ENCODE measurements around the gene FRK. TPM values are rescaled to one million over a fixed set of nuclear protein-coding genes. Genes with fewer than 3 reads are reported as not detected.

FRK gene
- polyA plus RNA-seq, 2 of the 4 experiments (the other 2 are of a cell fraction): 2.2 to 8.9 TPM

DNA sequence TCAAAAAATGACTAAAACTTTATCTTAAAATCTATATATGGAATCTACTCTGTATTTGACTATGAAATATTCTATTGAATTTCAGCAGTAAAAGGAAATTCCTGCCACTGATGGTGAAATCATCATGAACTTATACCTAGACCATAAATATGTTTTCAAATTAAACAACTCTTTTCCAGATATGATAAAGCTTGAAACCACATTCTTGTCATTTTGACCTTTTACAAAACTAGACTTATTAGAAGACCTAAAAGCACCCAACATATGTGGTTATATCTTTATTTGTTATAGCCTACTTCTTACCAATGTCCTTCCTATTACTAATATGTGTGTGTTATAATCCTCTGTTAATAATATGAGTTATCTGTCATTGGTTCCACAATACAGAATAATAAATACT, 35.3 kb downstream of the FRK start (continued):
- TF ChIP-seq, protein P1, sequence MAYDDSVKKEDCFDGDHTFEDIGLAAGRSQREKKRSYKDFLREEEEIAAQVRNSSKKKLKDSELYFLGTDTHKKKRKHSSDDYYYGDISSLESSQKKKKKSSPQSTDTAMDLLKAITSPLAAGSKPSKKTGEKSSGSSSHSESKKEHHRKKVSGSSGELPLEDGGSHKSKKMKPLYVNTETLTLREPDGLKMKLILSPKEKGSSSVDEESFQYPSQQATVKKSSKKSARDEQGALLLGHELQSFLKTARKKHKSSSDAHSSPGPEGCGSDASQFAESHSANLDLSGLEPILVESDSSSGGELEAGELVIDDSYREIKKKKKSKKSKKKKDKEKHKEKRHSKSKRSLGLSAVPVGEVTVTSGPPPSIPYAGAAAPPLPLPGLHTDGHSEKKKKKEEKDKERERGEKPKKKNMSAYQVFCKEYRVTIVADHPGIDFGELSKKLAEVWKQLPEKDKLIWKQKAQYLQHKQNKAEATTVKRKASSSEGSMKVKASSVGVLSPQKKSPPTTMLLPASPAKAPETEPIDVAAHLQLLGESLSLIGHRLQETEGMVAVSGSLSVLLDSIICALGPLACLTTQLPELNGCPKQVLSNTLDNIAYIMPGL (CRISPR knock-in tag; IDR thresholded peaks at IDR 0.05; ENCODE audit: borderline replicate concordance): no peak

DNA sequence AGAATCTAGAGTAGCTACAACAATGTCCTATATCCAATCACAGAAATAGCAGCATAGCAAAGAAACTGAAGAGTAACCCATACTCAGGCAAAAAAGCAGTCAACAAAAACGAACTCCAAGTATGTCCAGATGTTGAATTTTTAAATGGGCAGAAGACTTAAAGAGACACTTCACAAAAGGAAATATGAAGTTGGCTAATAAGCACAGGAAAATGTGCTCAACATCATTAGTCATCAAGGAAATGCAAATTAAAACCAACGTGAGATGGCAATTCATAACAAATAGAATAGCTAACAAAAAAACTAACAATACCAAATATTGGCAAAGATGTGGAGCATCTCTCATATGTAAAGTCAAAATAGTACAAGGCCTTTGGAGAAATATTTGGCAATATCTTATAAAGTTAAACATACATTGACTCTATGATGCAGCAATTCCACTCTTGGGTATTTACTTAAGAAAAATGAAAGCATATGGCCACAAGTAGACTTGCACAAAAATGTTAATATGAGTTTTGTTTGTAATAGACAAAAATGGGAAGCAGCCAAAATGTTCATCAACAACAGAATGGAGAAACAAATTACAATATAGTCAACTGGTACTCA, 37.7 kb downstream of the FRK start:
- TF ChIP-seq FOSL2 (IDR thresholded peaks at IDR 0.05) (no peak), FOSL2 (CRISPR knock-in tag; IDR thresholded peaks at IDR 0.05) (peak; percentile 24; the same call in 1 of the 2 replicates), CBX8 (IDR thresholded peaks at IDR 0.05) (no peak), EP300 (IDR thresholded peaks at IDR 0.05) (no peak), FOXS1 (CRISPR knock-in tag; IDR thresholded peaks at IDR 0.05) (no peak)
- TF ChIP-seq, protein P2, sequence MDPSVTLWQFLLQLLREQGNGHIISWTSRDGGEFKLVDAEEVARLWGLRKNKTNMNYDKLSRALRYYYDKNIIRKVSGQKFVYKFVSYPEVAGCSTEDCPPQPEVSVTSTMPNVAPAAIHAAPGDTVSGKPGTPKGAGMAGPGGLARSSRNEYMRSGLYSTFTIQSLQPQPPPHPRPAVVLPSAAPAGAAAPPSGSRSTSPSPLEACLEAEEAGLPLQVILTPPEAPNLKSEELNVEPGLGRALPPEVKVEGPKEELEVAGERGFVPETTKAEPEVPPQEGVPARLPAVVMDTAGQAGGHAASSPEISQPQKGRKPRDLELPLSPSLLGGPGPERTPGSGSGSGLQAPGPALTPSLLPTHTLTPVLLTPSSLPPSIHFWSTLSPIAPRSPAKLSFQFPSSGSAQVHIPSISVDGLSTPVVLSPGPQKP (IDR thresholded peaks at IDR 0.05; ENCODE audit: low read depth, low read length): no peak
- no peak for FAIRE-seq
- CTCF ChIA-PET: no interaction called here

DNA sequence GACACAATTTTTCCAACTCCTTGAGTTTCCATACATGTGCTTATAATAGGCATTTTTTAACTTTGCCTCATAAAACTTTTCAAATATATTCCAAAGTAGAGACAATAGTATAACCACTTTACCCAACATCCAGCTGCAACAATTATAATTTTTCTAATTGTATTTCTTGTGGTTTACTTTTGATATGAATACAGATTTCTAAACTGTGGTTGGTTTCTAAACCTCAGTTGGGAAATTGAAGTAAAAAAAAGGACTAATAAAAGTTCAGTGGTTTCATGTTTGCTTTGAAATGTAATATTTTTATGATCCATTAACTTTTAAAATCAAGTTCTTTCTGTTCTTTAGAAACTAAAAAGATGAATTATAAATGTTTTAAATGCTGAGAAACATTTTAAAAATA, 40.0 kb downstream of the FRK start:
- TF ChIP-seq RCOR1 (IDR thresholded peaks at IDR 0.05; ENCODE audit: low read depth, low read length) (no peak), GATA3 (IDR thresholded peaks at IDR 0.05; ENCODE audit: borderline replicate concordance) (no peak), POLR2A (IDR thresholded peaks at IDR 0.05; ENCODE audit: low read length) (no peak), JUNB (IDR thresholded peaks at IDR 0.05) (no peak), HOXB13 (CRISPR knock-in tag; IDR thresholded peaks at IDR 0.05; ENCODE audit: low read depth) (no peak), FOSB (CRISPR knock-in tag; IDR thresholded peaks at IDR 0.05) (no peak), ZC3H11A (IDR thresholded peaks at IDR 0.05) (no peak), CEBPB (IDR thresholded peaks at IDR 0.05) (no peak), EHF (CRISPR knock-in tag; IDR thresholded peaks at IDR 0.05) (no peak), KDM1A (IDR thresholded peaks at IDR 0.05; ENCODE audit: low read depth) (no peak), RNF2 (IDR thresholded peaks at IDR 0.05; ENCODE audit: borderline replicate concordance, low read depth) (no peak), CHD2 (IDR thresholded peaks at IDR 0.05; ENCODE audit: low read length, partially characterized antibody) (no peak), KDM5A (IDR thresholded peaks at IDR 0.05) (no peak), FOSL2 (IDR thresholded peaks at IDR 0.05) (no peak), FOSL2 (CRISPR knock-in tag; IDR thresholded peaks at IDR 0.05) (no peak)
- TF ChIP-seq, protein P3, sequence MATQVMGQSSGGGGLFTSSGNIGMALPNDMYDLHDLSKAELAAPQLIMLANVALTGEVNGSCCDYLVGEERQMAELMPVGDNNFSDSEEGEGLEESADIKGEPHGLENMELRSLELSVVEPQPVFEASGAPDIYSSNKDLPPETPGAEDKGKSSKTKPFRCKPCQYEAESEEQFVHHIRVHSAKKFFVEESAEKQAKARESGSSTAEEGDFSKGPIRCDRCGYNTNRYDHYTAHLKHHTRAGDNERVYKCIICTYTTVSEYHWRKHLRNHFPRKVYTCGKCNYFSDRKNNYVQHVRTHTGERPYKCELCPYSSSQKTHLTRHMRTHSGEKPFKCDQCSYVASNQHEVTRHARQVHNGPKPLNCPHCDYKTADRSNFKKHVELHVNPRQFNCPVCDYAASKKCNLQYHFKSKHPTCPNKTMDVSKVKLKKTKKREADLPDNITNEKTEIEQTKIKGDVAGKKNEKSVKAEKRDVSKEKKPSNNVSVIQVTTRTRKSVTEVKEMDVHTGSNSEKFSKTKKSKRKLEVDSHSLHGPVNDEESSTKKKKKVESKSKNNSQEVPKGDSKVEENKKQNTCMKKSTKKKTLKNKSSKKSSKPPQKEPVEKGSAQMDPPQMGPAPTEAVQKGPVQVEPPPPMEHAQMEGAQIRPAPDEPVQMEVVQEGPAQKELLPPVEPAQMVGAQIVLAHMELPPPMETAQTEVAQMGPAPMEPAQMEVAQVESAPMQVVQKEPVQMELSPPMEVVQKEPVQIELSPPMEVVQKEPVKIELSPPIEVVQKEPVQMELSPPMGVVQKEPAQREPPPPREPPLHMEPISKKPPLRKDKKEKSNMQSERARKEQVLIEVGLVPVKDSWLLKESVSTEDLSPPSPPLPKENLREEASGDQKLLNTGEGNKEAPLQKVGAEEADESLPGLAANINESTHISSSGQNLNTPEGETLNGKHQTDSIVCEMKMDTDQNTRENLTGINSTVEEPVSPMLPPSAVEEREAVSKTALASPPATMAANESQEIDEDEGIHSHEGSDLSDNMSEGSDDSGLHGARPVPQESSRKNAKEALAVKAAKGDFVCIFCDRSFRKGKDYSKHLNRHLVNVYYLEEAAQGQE (IDR thresholded peaks at IDR 0.05): no peak
- TF ChIP-seq, protein P4, sequence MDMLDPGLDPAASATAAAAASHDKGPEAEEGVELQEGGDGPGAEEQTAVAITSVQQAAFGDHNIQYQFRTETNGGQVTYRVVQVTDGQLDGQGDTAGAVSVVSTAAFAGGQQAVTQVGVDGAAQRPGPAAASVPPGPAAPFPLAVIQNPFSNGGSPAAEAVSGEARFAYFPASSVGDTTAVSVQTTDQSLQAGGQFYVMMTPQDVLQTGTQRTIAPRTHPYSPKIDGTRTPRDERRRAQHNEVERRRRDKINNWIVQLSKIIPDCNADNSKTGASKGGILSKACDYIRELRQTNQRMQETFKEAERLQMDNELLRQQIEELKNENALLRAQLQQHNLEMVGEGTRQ (IDR thresholded peaks at IDR 0.05): no peak
- TF ChIP-seq, protein P5, sequence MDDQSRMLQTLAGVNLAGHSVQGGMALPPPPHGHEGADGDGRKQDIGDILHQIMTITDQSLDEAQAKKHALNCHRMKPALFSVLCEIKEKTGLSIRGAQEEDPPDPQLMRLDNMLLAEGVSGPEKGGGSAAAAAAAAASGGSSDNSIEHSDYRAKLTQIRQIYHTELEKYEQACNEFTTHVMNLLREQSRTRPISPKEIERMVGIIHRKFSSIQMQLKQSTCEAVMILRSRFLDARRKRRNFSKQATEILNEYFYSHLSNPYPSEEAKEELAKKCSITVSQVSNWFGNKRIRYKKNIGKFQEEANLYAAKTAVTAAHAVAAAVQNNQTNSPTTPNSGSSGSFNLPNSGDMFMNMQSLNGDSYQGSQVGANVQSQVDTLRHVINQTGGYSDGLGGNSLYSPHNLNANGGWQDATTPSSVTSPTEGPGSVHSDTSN (IDR thresholded peaks at IDR 0.05): no peak
- DNase-seq (ENCODE audit: low read depth in 1 of 2, low spot score in 1 of 2) (no peak), ATAC-seq (no peak), FAIRE-seq (no peak)
- Histone ChIP-seq H3K4me2 (no peak overlapping the region), H3K4me3 (no peak overlapping the region), H3K27ac (no peak overlapping the region), H3K9me3 (no peaks in the 10 kb centered on the region), H3K4me1 (peaks cover 68% of the 10 kb centered on the region)
- ChIA-PET POLR2A (no interaction called here), CTCF (no interaction called here)

More for the DNA sequence above, 37.7 kb downstream of the FRK start:
- Histone ChIP-seq H3K4me3 (no peak overlapping the region), H3K9me3 (no peaks in the 10 kb centered on the region), H3K4me1 (peaks cover 67% of the 10 kb centered on the region), H3K4me2 (peak overlapping the region; percentile 46), H3K27ac (no peak overlapping the region)
- DNase-seq (ENCODE audit: low read depth in 1 of 2, low spot score in 1 of 2) (no peak), ATAC-seq (no peak)
- WGBS (ENCODE audit: missing lambda C conversion rate): 8% methylated on average over 2 of the region's 2 CpGs
- POLR2A ChIA-PET: no interaction called here
